H1 (cell line): ENCODE data around the gene PLEKHM1. TPM values are rescaled to one million over a fixed set of nuclear protein-coding genes. Genes with fewer than 3 reads are reported as not detected.
"Not testable (repeated sequence)": the region's sequence is repeated elsewhere in the genome, so short reads cannot be mapped to it uniquely, and the experiment has no call there.

ENCODE experiments used
- CTCF ChIA-PET: fragments of 300-600 bp; sonication (Branson Sonifier 250); formaldehyde crosslinking; loops from one replicate; lab custom pipeline; 2021; ENCODE audit not compliant: partially characterized antibody; lab: Charles Lee
- POLR2A ChIA-PET: fragments of 300-600 bp; sonication (Branson Sonifier 250); formaldehyde crosslinking; loops from one replicate; lab custom pipeline; 2021; ENCODE audit warnings: inconsistent platforms; ENCODE audit not compliant: partially characterized antibody; lab: Charles Lee
- DNase-seq, 2 experiments: peaks; one replicate each; pipeline versions ENCODE4 v3.0.0 to v3.0.0-alpha.2; 2010 to 2022; ENCODE audit warnings: low spot score in 2 of 2, low read depth in 1 of 2, mixed read lengths in 1 of 2
- FAIRE-seq: peaks from 2 replicates; lab custom pipeline; 2011; peaks lifted over from hg19 to GRCh38; lab: Jason Lieb, UNC
- H2AFZ ChIP-seq: 2 replicates; pipeline ENCODE4 v1.8.1; 2012; ENCODE audit warnings: low read length, inconsistent platforms
- H2AK5ac ChIP-seq: 2 replicates; pipeline ENCODE4 v1.6.1; 2013; ENCODE audit warnings: low read depth, low read length
- H2BK120ac ChIP-seq: replicated peaks from 2 replicates; pipeline ENCODE3; 2013; ENCODE audit warnings: low read depth, low read length, inconsistent platforms
- H2BK12ac ChIP-seq: 2 replicates; pipeline ENCODE4 v1.6.1; 2013; ENCODE audit warnings: low read depth, low read length
- H2BK15ac ChIP-seq: 2 replicates; pipeline ENCODE4 v1.6.1; 2013; ENCODE audit warnings: low read length
- H2BK20ac ChIP-seq: 2 replicates; pipeline ENCODE4 v1.6.1; 2013; ENCODE audit warnings: low read length
- H2BK5ac ChIP-seq: 2 replicates; pipeline ENCODE4 v1.6.1; 2013; ENCODE audit warnings: low read depth, low read length
- H3K14ac ChIP-seq: 2 replicates; pipeline ENCODE4 v1.6.1; 2013; ENCODE audit warnings: inconsistent platforms; ENCODE audit not compliant: insufficient read length
- H3K18ac ChIP-seq: 2 replicates; pipeline ENCODE4 v1.6.1; 2013; ENCODE audit warnings: low read length; ENCODE audit errors: extremely low read depth
- H3K23ac ChIP-seq: 2 replicates; pipeline ENCODE4 v1.6.1; 2013; ENCODE audit warnings: inconsistent platforms; ENCODE audit not compliant: insufficient read length
- H3K23me2 ChIP-seq: 2 replicates; pipeline ENCODE4 v1.6.1; 2013; ENCODE audit warnings: low read depth, low read length
- H3K27ac ChIP-seq: 2 replicates; pipeline ENCODE4 v1.6.1; 2011; ENCODE audit warnings: low read depth, low read length, inconsistent platforms
- H3K27me3 ChIP-seq, 4 experiments: replicated peaks in 1 of 4; 1 replicate in 1 of 4; 2 replicates in 3 of 4; pipeline versions ENCODE4 v1.6.1 to v1.8.1; 2011 to 2013; ENCODE audit warnings: low read length in 3 of 4, mild to moderate bottlenecking in 3 of 4, inconsistent platforms in 2 of 4, mixed read lengths in 2 of 4, moderate library complexity in 1 of 4; ENCODE audit not compliant: control insufficient read depth in 3 of 4, insufficient read depth in 3 of 4; ENCODE audit errors: extremely low read depth in 1 of 4
- H3K36me3 ChIP-seq, 4 experiments: 2 replicates each; pipeline versions ENCODE4 v1.6.1 to v1.8.1; 2011 to 2013; ENCODE audit warnings: mild to moderate bottlenecking in 4 of 4, low read length in 3 of 4, moderate library complexity in 2 of 4, control low read depth in 1 of 4, inconsistent platforms in 1 of 4; ENCODE audit not compliant: insufficient read depth in 4 of 4, control insufficient read depth in 2 of 4
- H3K4ac ChIP-seq: replicated peaks from 2 replicates; pipeline ENCODE3; 2013; ENCODE audit warnings: low read length, low read depth, mixed read lengths, inconsistent platforms; ENCODE audit not compliant: insufficient read length
- H3K4me1 ChIP-seq, 4 experiments: replicated peaks in 1 of 4; 1 replicate in 1 of 4; 2 replicates in 3 of 4; pipeline versions ENCODE4 v1.6.1 to v1.8.1; 2011 to 2013; ENCODE audit warnings: low read length in 3 of 4, inconsistent platforms in 2 of 4, mixed read lengths in 1 of 4; ENCODE audit not compliant: insufficient read depth in 4 of 4, control insufficient read depth in 3 of 4
- H3K4me2 ChIP-seq, 2 experiments: 2 replicates each; pipeline versions ENCODE4 v1.6.1 to v1.8.1; 2011 to 2013; ENCODE audit warnings: low read depth in 2 of 2, low read length in 2 of 2, control low read depth in 1 of 2, inconsistent platforms in 1 of 2, mild to moderate bottlenecking in 1 of 2; ENCODE audit not compliant: insufficient read depth in 1 of 2
- H3K4me3 ChIP-seq, 4 experiments: fragments of 200-600, 300-600 bp in 1 of 4; sonication (generic), shearing (Covaris generic), sonication (Bioruptor Twin) in 1 of 4; 2 replicates each; pipeline versions ENCODE4 v1.5.1 to v1.8.1; 2011 to 2016; ENCODE audit warnings: low read length in 4 of 4, low read depth in 3 of 4, control low read depth in 2 of 4, inconsistent platforms in 2 of 4, mild to moderate bottlenecking in 2 of 4, mixed read lengths in 1 of 4, moderate library complexity in 1 of 4; ENCODE audit not compliant: insufficient read depth in 2 of 4; ENCODE audit errors: extremely low read depth in 1 of 4
- H3K56ac ChIP-seq: replicated peaks from 2 replicates; pipeline ENCODE3; 2013; ENCODE audit warnings: low read depth, mild to moderate bottlenecking, mixed read lengths, low read length, inconsistent platforms; ENCODE audit not compliant: insufficient read length
- H3K79me1 ChIP-seq: 2 replicates; pipeline ENCODE4 v1.6.1; 2013; ENCODE audit warnings: low read depth, low read length, control low read depth
- H3K79me2 ChIP-seq, 2 experiments: 2 replicates each; pipeline versions ENCODE4 v1.6.1 to v1.8.1; 2012 to 2013; ENCODE audit warnings: low read length in 2 of 2, mild to moderate bottlenecking in 2 of 2, inconsistent platforms in 1 of 2; ENCODE audit not compliant: insufficient read depth in 2 of 2, control insufficient read depth in 1 of 2
- H3K9ac ChIP-seq, 4 experiments: replicated peaks in 1 of 4; 1 replicate in 1 of 4; 2 replicates in 3 of 4; pipeline versions ENCODE4 v1.6.1 to v1.8.1; 2011 to 2013; ENCODE audit warnings: low read depth in 3 of 4, low read length in 3 of 4, control low read depth in 2 of 4, mild to moderate bottlenecking in 2 of 4, moderate library complexity in 2 of 4, inconsistent platforms in 1 of 4; ENCODE audit errors: extremely low read depth in 1 of 4
- H3K9me3 ChIP-seq, 2 experiments: 2 replicates each; pipeline versions ENCODE4 v1.6.1 to v1.8.1; 2012 to 2013; ENCODE audit warnings: mild to moderate bottlenecking in 2 of 2, moderate library complexity in 2 of 2, control low read depth in 1 of 2, inconsistent platforms in 1 of 2, low read depth in 1 of 2, low read length in 1 of 2, mixed read lengths in 1 of 2; ENCODE audit not compliant: insufficient read depth in 2 of 2
- H4K20me1 ChIP-seq, 2 experiments: replicated peaks in 1 of 2; 2 replicates each; pipeline versions ENCODE3 to v1.8.1; 2011 to 2013; ENCODE audit warnings: inconsistent platforms in 2 of 2, low read length in 2 of 2, mild to moderate bottlenecking in 1 of 2; ENCODE audit not compliant: insufficient read depth in 2 of 2, control insufficient read depth in 1 of 2
- H4K5ac ChIP-seq: 2 replicates; pipeline ENCODE4 v1.6.1; 2013; ENCODE audit warnings: low read length, low read depth, mixed read lengths, inconsistent platforms; ENCODE audit not compliant: insufficient read length
- H4K8ac ChIP-seq: 2 replicates; pipeline ENCODE4 v1.8.0; 2013; ENCODE audit warnings: mild to moderate bottlenecking, moderate library complexity, low read length, inconsistent platforms; ENCODE audit not compliant: insufficient read depth; ENCODE audit errors: extremely low read depth
- H4K91ac ChIP-seq: replicated peaks from 2 replicates; pipeline ENCODE3; 2013; ENCODE audit warnings: low read length, mixed read lengths, inconsistent platforms; ENCODE audit not compliant: insufficient read length
- WGBS, 2 experiments: shearing (Covaris generic) in 1 of 2; methylation state at CpG; one replicate each; pipeline versions ENCODE4 v1.1.6 to v1.1.7; 2013 to 2015; ENCODE audit warnings: low lambda C conversion rate in 2 of 2, mixed read lengths in 2 of 2, inconsistent platforms in 1 of 2, low coverage in 1 of 2, missing lambda C conversion rate in 1 of 2; ENCODE audit not compliant: insufficient replicate concordance in 2 of 2, insufficient coverage in 1 of 2, insufficient read length in 1 of 2; ENCODE audit errors: extremely low coverage in 1 of 2, missing lambda C conversion rate in 1 of 2; 5-methylcytosine and 5-hydroxymethylcytosine counted together
- polyA plus RNA-seq, 7 experiments: library from polyadenylated mRNA; depleted of rRNA in 3 of 7; stranded (reverse) in 5 of 7; unstranded in 2 of 7; fragments of >200 nt in 5 of 7; fragments of 200-250 nt in 2 of 7; gene quantifications; 1 replicate in 5 of 7; 2 replicates in 1 of 7; 4 replicates in 1 of 7; pipeline versions ENCODE4 v1.2.1 to v1.2.3, GENCODE V29; 2011 to 2013; ENCODE audit warnings: missing spikeins in 2 of 7, mixed read lengths in 2 of 7
- total RNA-seq: library from RNA; stranded (reverse); fragmentation: NEBNext Ultra II Directional; extraction: Animal tissue kit (Norgen Biotek cat#: 25700); gene quantifications from 2 replicates; pipeline ENCODE4 v1.2.1, GENCODE V29; 2021

PLEKHM1 gene
- total and polyA plus RNA-seq, 2 of the 8 experiments (the other 6 are each of a cell fraction or from before 2014, with no cell fraction given): 7.6 to 17.9 TPM

- H2AK5ac ChIP-seq, H3K18ac ChIP-seq, H4K20me1 ChIP-seq, H4K5ac ChIP-seq, CTCF ChIA-PET, H3K4me3 ChIP-seq, FAIRE-seq, H2BK20ac ChIP-seq, H3K4me2 ChIP-seq, H3K56ac ChIP-seq, H3K79me2 ChIP-seq, H3K14ac ChIP-seq, H3K4me1 ChIP-seq, DNase-seq, H4K91ac ChIP-seq, POLR2A ChIA-PET, H3K4ac ChIP-seq, H3K23ac ChIP-seq, H2BK120ac ChIP-seq, H3K27ac ChIP-seq, H2BK15ac ChIP-seq, H2AFZ ChIP-seq, H2BK12ac ChIP-seq, H3K9ac ChIP-seq, H2BK5ac ChIP-seq, H3K27me3 ChIP-seq, H3K9me3 ChIP-seq, H3K23me2 ChIP-seq, H3K79me1 ChIP-seq, H3K36me3 ChIP-seq, H4K8ac ChIP-seq: not testable (repeated sequence)
- WGBS, 2 experiments: 97% methylated on average over 3 of the region's 3 CpGs; no CpG with 5 or more reads in 1 of the 2 experiments
These were observed 7.3 kb downstream of the PLEKHM1 start for GRCh38 chr17:45483177-45483576.

- H3K4me2 ChIP-seq, H3K9me3 ChIP-seq, H2BK120ac ChIP-seq, H2AK5ac ChIP-seq, H3K4ac ChIP-seq, H2BK15ac ChIP-seq, H3K79me1 ChIP-seq, H3K56ac ChIP-seq, H3K18ac ChIP-seq, H3K4me1 ChIP-seq, DNase-seq, H2AFZ ChIP-seq, H4K20me1 ChIP-seq, FAIRE-seq, H2BK12ac ChIP-seq, H3K14ac ChIP-seq, POLR2A ChIA-PET, H4K5ac ChIP-seq, H2BK20ac ChIP-seq, H3K27me3 ChIP-seq, H3K4me3 ChIP-seq, H4K8ac ChIP-seq, CTCF ChIA-PET, H2BK5ac ChIP-seq, H3K79me2 ChIP-seq, H3K9ac ChIP-seq, H3K23ac ChIP-seq, H3K27ac ChIP-seq, H4K91ac ChIP-seq, H3K36me3 ChIP-seq, H3K23me2 ChIP-seq: not testable (repeated sequence)
- no CpG with 5 or more reads among the region's 4 CpGs for WGBS, 2 experiments
These were observed 8.2 kb downstream of the PLEKHM1 start for GRCh38 chr17:45482317-45482716.
